CD14-positive monocyte (primary cell): ENCODE results near the gene MYO3B. TPM values are rescaled to one million over a fixed set of nuclear protein-coding genes. Genes with fewer than 3 reads are reported as not detected.
"Not testable (repeated sequence)": the region's sequence is repeated elsewhere in the genome, so short reads cannot be mapped to it uniquely, and the experiment has no call there.

Experiments used
- DNase-seq, 3 donors: peaks; one replicate each; pipeline ENCODE4 v3.0.0-alpha.2; 2011 to 2022
- H2AFZ ChIP-seq: 2 replicates; pipeline ENCODE4 v1.6.0; 2012; ENCODE audit warnings: mild to moderate bottlenecking, low read depth, low read length, inconsistent platforms; ENCODE audit not compliant: insufficient read depth, poor library complexity, severe bottlenecking
- H3K27ac ChIP-seq, 2 donors: 1 replicate in 1 of 2; 2 replicates in 1 of 2; pipeline ENCODE4 v1.5.1; 2012 to 2013; ENCODE audit warnings: low read length in 2 of 2, control low read depth in 1 of 2, inconsistent platforms in 1 of 2, low read depth in 1 of 2, mild to moderate bottlenecking in 1 of 2
- H3K27me3 ChIP-seq, 2 donors: one replicate each; pipeline versions ENCODE4 v1.6.0 to v1.6.1; 2011 to 2013; ENCODE audit warnings: low read length in 2 of 2; ENCODE audit not compliant: control insufficient read depth in 2 of 2, insufficient read depth in 2 of 2
- H3K36me3 ChIP-seq, 2 donors: replicated peaks in 1 of 2; 1 replicate in 1 of 2; 2 replicates in 1 of 2; pipeline versions ENCODE4 v1.5.1 to v1.6.1; 2012 to 2013; ENCODE audit warnings: low read length in 2 of 2, control low read depth in 1 of 2, inconsistent platforms in 1 of 2, mild to moderate bottlenecking in 1 of 2; ENCODE audit not compliant: insufficient read depth in 2 of 2, control insufficient read depth in 1 of 2
- H3K4me1 ChIP-seq, 2 donors: 1 replicate in 1 of 2; 2 replicates in 1 of 2; pipeline versions ENCODE4 v1.5.1 to v1.6.1; 2012 to 2013; ENCODE audit warnings: low read length in 2 of 2, control low read depth in 1 of 2, inconsistent platforms in 1 of 2, mild to moderate bottlenecking in 1 of 2, moderate library complexity in 1 of 2; ENCODE audit not compliant: insufficient read depth in 2 of 2, control insufficient read depth in 1 of 2
- H3K4me2 ChIP-seq: replicated peaks from 2 replicates; pipeline ENCODE3; 2012; ENCODE audit warnings: low read length, moderate library complexity, mild to moderate bottlenecking; ENCODE audit not compliant: poor library complexity, severe bottlenecking; ENCODE audit errors: extremely low read depth
- H3K4me3 ChIP-seq, 3 experiments: fragments of 200-600 bp in 1 of 3; sonication (generic) in 1 of 3; replicated peaks in 1 of 3; 1 replicate in 2 of 3; 2 replicates in 1 of 3; pipeline ENCODE4 v1.5.1; 2011 to 2013; ENCODE audit warnings: low read length in 3 of 3, mild to moderate bottlenecking in 3 of 3, control low read depth in 2 of 3, low read depth in 2 of 3, inconsistent platforms in 1 of 3, moderate library complexity in 1 of 3
- H3K79me2 ChIP-seq: 2 replicates; pipeline ENCODE4 v1.6.0; 2012; ENCODE audit warnings: mild to moderate bottlenecking, control low read depth, inconsistent platforms, low read length, moderate library complexity; ENCODE audit not compliant: insufficient read depth
- H3K9ac ChIP-seq: 2 replicates; pipeline ENCODE4 v1.6.0; 2017; ENCODE audit warnings: low read length, mild to moderate bottlenecking; ENCODE audit not compliant: insufficient read depth, poor library complexity, severe bottlenecking
- H3K9me3 ChIP-seq, 2 donors: replicated peaks in 1 of 2; 1 replicate in 1 of 2; 2 replicates in 1 of 2; pipeline versions ENCODE4 v1.5.1 to v1.6.1; 2012 to 2013; ENCODE audit warnings: low read length in 2 of 2, control low read depth in 1 of 2; ENCODE audit not compliant: control insufficient read depth in 1 of 2, insufficient read depth in 1 of 2
- H4K20me1 ChIP-seq: 2 replicates; pipeline ENCODE4 v1.6.0; 2012; ENCODE audit warnings: mild to moderate bottlenecking, low read length, control low read depth, moderate library complexity; ENCODE audit not compliant: insufficient read depth
- H3K27ac Mint-ChIP-seq, 7 donors: one replicate each; pipeline ENCODE4 v1.8.0; 2020; ENCODE audit warnings: mild to moderate bottlenecking in 7 of 7, mixed read lengths in 7 of 7, moderate library complexity in 6 of 7, inconsistent platforms in 2 of 7
- H3K27me3 Mint-ChIP-seq, 3 donors: one replicate each; pipeline ENCODE4 v1.8.0; 2021 to 2022; ENCODE audit warnings: low read depth in 3 of 3, mild to moderate bottlenecking in 3 of 3, mixed read lengths in 3 of 3, moderate library complexity in 3 of 3, inconsistent platforms in 1 of 3
- H3K36me3 Mint-ChIP-seq, 2 donors: one replicate each; pipeline ENCODE4 v1.8.0; 2020; ENCODE audit warnings: mixed read lengths in 2 of 2, inconsistent platforms in 1 of 2, mild to moderate bottlenecking in 1 of 2
- H3K4me1 Mint-ChIP-seq: one replicate; pipeline ENCODE4 v1.8.0; 2020; ENCODE audit warnings: mild to moderate bottlenecking, mixed read lengths
- H3K4me3 Mint-ChIP-seq, 2 donors: one replicate each; pipeline ENCODE4 v1.8.0; 2020; ENCODE audit warnings: mild to moderate bottlenecking in 2 of 2, mixed read lengths in 2 of 2, moderate library complexity in 1 of 2
- H3K9me3 Mint-ChIP-seq, 7 donors: one replicate each; pipeline ENCODE4 v1.8.0; 2020 to 2022; ENCODE audit warnings: mixed read lengths in 7 of 7, mild to moderate bottlenecking in 6 of 7, moderate library complexity in 6 of 7, inconsistent platforms in 2 of 7
- CTCF ChIP-seq: fragments of 200-600 bp; IDR thresholded peaks from one replicate; pipeline ENCODE4 v1.8.0; 2022; ENCODE audit warnings: antibody characterized with exemption, mild to moderate bottlenecking
- WGBS: methylation state at CpG from one replicate; pipeline ENCODE4 v1.1.5; 2013; ENCODE audit warnings: missing lambda C conversion rate; ENCODE audit not compliant: insufficient coverage; 5-methylcytosine and 5-hydroxymethylcytosine counted together
- intact Hi-C, 2 donors: fragments of 100-400 bp; cut with micrococcal nuclease; formaldehyde crosslinking; loops; one replicate each; pipeline versions ENCODE4 v1.15.0 to v1.15.1; 2023
- polyA plus RNA-seq, 3 donors: library from polyadenylated mRNA; depleted of rRNA in 1 of 3; unstranded in 2 of 3; stranded (reverse) in 1 of 3; fragments of 300-500 nt in 2 of 3; fragments of >200 nt in 1 of 3; fragmentation: Illumina TruSeq in 2 of 3; gene quantifications; 1 replicate in 2 of 3; 2 replicates in 1 of 3; pipeline ENCODE4 v1.2.3, GENCODE V29; 2012 to 2021

Gene MYO3B
- polyA plus RNA-seq, 3 donors: not detected

GRCh38 chr2:170276925-170277629 lies 99.1 kb downstream of the MYO3B start:
- Histone ChIP-seq H3K4me2 (no peak overlapping the region), H3K36me3 (no peaks in the 10 kb centered on the region), H4K20me1 (no peaks in the 10 kb centered on the region), H3K9me3 (no peaks in the 10 kb centered on the region), H3K27me3 (no peaks in the 10 kb centered on the region), H3K4me3 (no peak overlapping the region), H3K9ac (no peak overlapping the region), H3K79me2 (no peaks in the 10 kb centered on the region), H2AFZ (no peak overlapping the region), H3K4me1 (no peaks in the 10 kb centered on the region), H3K27ac (no peak overlapping the region)
- TF ChIP-seq CTCF: no peak
- Mint-ChIP-seq H3K36me3 (no peaks in the 10 kb centered on the region), H3K9me3 (peaks cover 0 to 3% (median 2%) of the 10 kb centered on the region in 7 donors), H3K27ac (no peak overlapping the region), H3K4me3 (no peak overlapping the region), H3K4me1 (no peaks in the 10 kb centered on the region), H3K27me3 (peaks cover 0 to 5% (median 4%) of the 10 kb centered on the region in 3 donors)
- no peak for DNase-seq
- WGBS: no CpG with 5 or more reads among the region's 2 CpGs
- intact Hi-C loops: no loop called here

- H3K4me1 Mint-ChIP-seq: no peaks in the 10 kb centered on the region
- H3K27ac Mint-ChIP-seq: no peak overlapping the region
- H3K27me3 Mint-ChIP-seq: peaks cover 0 to 5% (median 4%) of the 10 kb centered on the region in 3 donors
- no peak overlapping the region for H3K4me3 Mint-ChIP-seq
- TF ChIP-seq CTCF: no peak
- no peak for DNase-seq
- Histone ChIP-seq H3K27me3 (no peaks in the 10 kb centered on the region), H2AFZ (no peak overlapping the region), H3K79me2 (no peaks in the 10 kb centered on the region), H3K9ac (no peak overlapping the region), H3K27ac (no peak overlapping the region), H3K4me2 (no peak overlapping the region), H4K20me1 (no peaks in the 10 kb centered on the region), H3K36me3 (no peaks in the 10 kb centered on the region), H3K4me1 (no peaks in the 10 kb centered on the region), H3K4me3 (no peak overlapping the region), H3K9me3 (no peaks in the 10 kb centered on the region)
- H3K36me3 Mint-ChIP-seq: no peaks in the 10 kb centered on the region
- H3K9me3 Mint-ChIP-seq: peaks cover 0 to 4% (median 0%) of the 10 kb centered on the region in 7 donors
- intact Hi-C loops: no loop called here
- WGBS: no CpG with 5 or more reads among the region's 2 CpGs
These were observed 100.0 kb downstream of the MYO3B start for GRCh38 chr2:170277951-170278350.

GRCh38 chr2:170279615-170280014 lies 101.7 kb downstream of the MYO3B start:
- H3K4me3 ChIP-seq, H3K9ac ChIP-seq, H3K9me3 Mint-ChIP-seq, H2AFZ ChIP-seq, H3K4me3 Mint-ChIP-seq, H3K4me1 ChIP-seq, H3K4me2 ChIP-seq, H3K36me3 ChIP-seq, H3K9me3 ChIP-seq, H3K27ac Mint-ChIP-seq, H3K4me1 Mint-ChIP-seq, H3K27me3 ChIP-seq, DNase-seq, H4K20me1 ChIP-seq, H3K27me3 Mint-ChIP-seq, intact Hi-C loops, H3K79me2 ChIP-seq, H3K27ac ChIP-seq, H3K36me3 Mint-ChIP-seq: not testable (repeated sequence)
- WGBS: no CpG with 5 or more reads among the region's 2 CpGs
